ENCODE data around the gene C7orf57.

The C7orf57 gene

GRCh38 chr7:48109848-48110663 is 74.7 kb downstream of the C7orf57 start:
- DNase-seq (ENCODE audit: low spot score) = peak; percentile 78

- no peak for DNase-seq (ENCODE audit: low spot score)
Measured at GRCh38 chr7:48110868-48111267, 75.5 kb downstream of the C7orf57 start.
